ENCODE data around the gene PACRG.

The PACRG gene

GRCh38 chr6:162705736-162706135 is 22.0 kb upstream of the PACRG start:
- Histone ChIP-seq H3K9ac (no peak overlapping the region), H3K4me3 (IDR thresholded peaks at IDR 0.05; ENCODE audit: insufficient read depth, low read depth, low read length) (no peak overlapping the region), H4K20me1 (ENCODE audit: insufficient read depth) (no peaks in the 10 kb centered on the region), H3K27me3 (ENCODE audit: insufficient read depth, low read depth) (no peaks in the 10 kb centered on the region), H3K4me2 (no peak overlapping the region), H3K79me2 (ENCODE audit: insufficient read depth, low read depth) (no peaks in the 10 kb centered on the region), H3K27ac (no peak overlapping the region), H2AFZ (ENCODE audit: low read depth) (no peak overlapping the region), H3K36me3 (ENCODE audit: insufficient read depth) (no peaks in the 10 kb centered on the region), H3K4me1 (ENCODE audit: low read depth, poor library complexity, severe bottlenecking) (no peaks in the 10 kb centered on the region)
- TF ChIP-seq, protein P1, sequence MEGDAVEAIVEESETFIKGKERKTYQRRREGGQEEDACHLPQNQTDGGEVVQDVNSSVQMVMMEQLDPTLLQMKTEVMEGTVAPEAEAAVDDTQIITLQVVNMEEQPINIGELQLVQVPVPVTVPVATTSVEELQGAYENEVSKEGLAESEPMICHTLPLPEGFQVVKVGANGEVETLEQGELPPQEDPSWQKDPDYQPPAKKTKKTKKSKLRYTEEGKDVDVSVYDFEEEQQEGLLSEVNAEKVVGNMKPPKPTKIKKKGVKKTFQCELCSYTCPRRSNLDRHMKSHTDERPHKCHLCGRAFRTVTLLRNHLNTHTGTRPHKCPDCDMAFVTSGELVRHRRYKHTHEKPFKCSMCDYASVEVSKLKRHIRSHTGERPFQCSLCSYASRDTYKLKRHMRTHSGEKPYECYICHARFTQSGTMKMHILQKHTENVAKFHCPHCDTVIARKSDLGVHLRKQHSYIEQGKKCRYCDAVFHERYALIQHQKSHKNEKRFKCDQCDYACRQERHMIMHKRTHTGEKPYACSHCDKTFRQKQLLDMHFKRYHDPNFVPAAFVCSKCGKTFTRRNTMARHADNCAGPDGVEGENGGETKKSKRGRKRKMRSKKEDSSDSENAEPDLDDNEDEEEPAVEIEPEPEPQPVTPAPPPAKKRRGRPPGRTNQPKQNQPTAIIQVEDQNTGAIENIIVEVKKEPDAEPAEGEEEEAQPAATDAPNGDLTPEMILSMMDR (conservative IDR thresholded peaks at IDR 0.05; ENCODE audit: low read depth, low read length) = no peak

- no peaks in the 10 kb centered on the region for H3K27me3 ChIP-seq (ENCODE audit: insufficient read depth, low read depth)
- H3K4me3 ChIP-seq (IDR thresholded peaks at IDR 0.05; ENCODE audit: insufficient read depth, low read depth, low read length) = no peak overlapping the region
- no peak overlapping the region for H2AFZ ChIP-seq (ENCODE audit: low read depth)
- H3K9ac ChIP-seq = no peak overlapping the region
- H3K4me1 ChIP-seq (ENCODE audit: low read depth, poor library complexity, severe bottlenecking) = no peaks in the 10 kb centered on the region
- TF ChIP-seq, protein P1 (conservative IDR thresholded peaks at IDR 0.05; ENCODE audit: low read depth, low read length) = no peak
- H3K36me3 ChIP-seq (ENCODE audit: insufficient read depth) = no peaks in the 10 kb centered on the region
- H3K79me2 ChIP-seq (ENCODE audit: insufficient read depth, low read depth) = no peaks in the 10 kb centered on the region
- no peak overlapping the region for H3K4me2 ChIP-seq
- no peak overlapping the region for H3K27ac ChIP-seq
- H4K20me1 ChIP-seq (ENCODE audit: insufficient read depth) = no peaks in the 10 kb centered on the region
Measured at GRCh38 chr6:162706232-162706631, 21.5 kb upstream of the PACRG start.

GRCh38 chr6:162708971-162709370 is 18.8 kb upstream of the PACRG start:
- no peaks in the 10 kb centered on the region for H3K4me1 ChIP-seq (ENCODE audit: low read depth, poor library complexity, severe bottlenecking)
- H3K4me3 ChIP-seq (IDR thresholded peaks at IDR 0.05; ENCODE audit: insufficient read depth, low read depth, low read length) = no peak overlapping the region
- no peaks in the 10 kb centered on the region for H4K20me1 ChIP-seq (ENCODE audit: insufficient read depth)
- no peaks in the 10 kb centered on the region for H3K27me3 ChIP-seq (ENCODE audit: insufficient read depth, low read depth)
- no peak overlapping the region for H2AFZ ChIP-seq (ENCODE audit: low read depth)
- H3K36me3 ChIP-seq (ENCODE audit: insufficient read depth) = no peaks in the 10 kb centered on the region
- H3K4me2 ChIP-seq = no peak overlapping the region
- H3K79me2 ChIP-seq (ENCODE audit: insufficient read depth, low read depth) = no peaks in the 10 kb centered on the region
- no peak overlapping the region for H3K9ac ChIP-seq
- H3K27ac ChIP-seq = no peak overlapping the region
- TF ChIP-seq, protein P1 (conservative IDR thresholded peaks at IDR 0.05; ENCODE audit: low read depth, low read length) = no peak

DNA sequence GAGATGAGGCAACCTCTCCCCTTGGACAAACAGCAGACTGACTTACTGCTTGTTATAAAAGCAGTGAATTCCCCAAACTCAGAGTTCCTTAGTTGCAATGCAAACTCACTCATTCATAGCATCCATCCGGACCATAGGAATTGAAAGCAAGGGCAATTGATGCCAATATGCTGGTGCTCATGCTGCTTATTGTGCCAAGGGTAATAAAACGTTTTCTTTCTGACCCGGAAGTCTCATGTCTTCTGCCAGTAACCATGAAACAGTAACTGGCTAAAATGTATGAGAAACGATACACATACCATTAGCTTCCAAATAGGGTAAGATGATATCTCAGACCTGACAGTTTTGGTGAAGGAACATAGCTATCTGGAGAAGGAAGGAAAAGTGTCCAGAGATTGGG is 18.3 kb upstream of the PACRG start:
- no peaks in the 10 kb centered on the region for H3K27me3 ChIP-seq (ENCODE audit: insufficient read depth, low read depth)

More for the DNA sequence above, 18.3 kb upstream of the PACRG start:
- Histone ChIP-seq H3K4me3 (IDR thresholded peaks at IDR 0.05; ENCODE audit: insufficient read depth, low read depth, low read length) (no peak overlapping the region), H3K79me2 (ENCODE audit: insufficient read depth, low read depth) (no peaks in the 10 kb centered on the region), H4K20me1 (ENCODE audit: insufficient read depth) (no peaks in the 10 kb centered on the region), H2AFZ (ENCODE audit: low read depth) (no peak overlapping the region), H3K4me1 (ENCODE audit: low read depth, poor library complexity, severe bottlenecking) (no peaks in the 10 kb centered on the region), H3K9ac (no peak overlapping the region), H3K27ac (no peak overlapping the region), H3K36me3 (ENCODE audit: insufficient read depth) (no peaks in the 10 kb centered on the region), H3K4me2 (no peak overlapping the region)
- TF ChIP-seq, protein P1 (conservative IDR thresholded peaks at IDR 0.05; ENCODE audit: low read depth, low read length) = no peak
